ENCODE results near the gene NME5.
A peak's percentile ranks its signal among the peaks of the same experiment; 100 is the strongest.

The NME5 gene

DNA sequence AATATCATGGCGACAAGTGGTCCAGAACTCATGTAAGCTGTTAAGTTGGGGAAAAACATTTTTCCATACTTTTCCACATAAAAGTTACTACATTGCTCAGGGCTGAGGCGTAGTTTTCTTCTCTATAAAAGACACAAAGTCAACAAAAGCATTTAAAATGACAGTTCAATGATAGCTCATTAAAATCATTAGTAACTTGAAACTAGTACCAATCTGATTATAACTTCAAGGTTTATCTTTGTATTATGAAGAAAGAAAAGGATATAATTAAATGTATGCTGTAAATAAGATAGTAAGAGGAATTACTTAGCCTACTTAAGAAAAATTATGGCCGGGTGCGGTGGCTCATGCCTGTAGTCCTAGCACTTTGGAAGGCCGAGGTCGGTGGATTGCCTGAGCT lies 9.9 kb downstream of the NME5 start:
- no peak for DNase-seq

DNA sequence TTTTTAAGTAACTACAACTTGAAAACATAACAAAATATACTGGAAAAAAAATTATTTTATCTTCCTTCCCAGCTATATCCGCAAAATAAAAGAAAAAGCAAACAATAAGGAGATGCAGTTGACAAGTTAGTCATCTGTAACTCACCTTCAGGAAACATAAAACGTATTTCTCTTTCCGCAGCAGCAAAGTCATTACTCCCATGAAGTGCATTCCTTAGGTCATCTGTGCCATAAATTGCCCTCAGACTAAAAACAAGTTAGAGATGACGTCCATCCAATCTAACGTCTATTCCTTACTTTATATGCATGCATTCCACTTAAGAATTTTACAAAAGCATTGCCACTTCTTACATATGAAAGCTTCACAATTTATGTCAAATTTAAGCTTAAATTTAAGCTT lies 10.9 kb downstream of the NME5 start:
- DNase-seq = no peak

DNA sequence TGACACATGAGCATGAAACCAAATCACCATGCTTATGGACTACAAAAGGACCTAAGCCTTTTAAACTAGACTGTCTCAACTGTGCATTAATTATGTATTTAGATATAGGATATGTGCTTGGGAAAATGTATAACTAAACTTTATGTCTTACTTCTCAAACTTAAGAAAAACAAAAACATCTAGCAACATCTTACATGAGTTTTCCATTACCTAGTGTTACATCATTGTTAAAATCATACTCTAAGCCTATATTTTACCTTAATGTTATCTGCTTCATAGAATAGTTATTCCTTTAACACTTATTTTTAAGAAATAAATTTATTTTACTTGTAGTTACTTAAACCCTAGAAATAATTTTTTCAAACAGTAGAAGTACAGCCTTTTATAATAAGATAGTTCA lies 24.0 kb downstream of the NME5 start:
- DNase-seq = no peak

DNA sequence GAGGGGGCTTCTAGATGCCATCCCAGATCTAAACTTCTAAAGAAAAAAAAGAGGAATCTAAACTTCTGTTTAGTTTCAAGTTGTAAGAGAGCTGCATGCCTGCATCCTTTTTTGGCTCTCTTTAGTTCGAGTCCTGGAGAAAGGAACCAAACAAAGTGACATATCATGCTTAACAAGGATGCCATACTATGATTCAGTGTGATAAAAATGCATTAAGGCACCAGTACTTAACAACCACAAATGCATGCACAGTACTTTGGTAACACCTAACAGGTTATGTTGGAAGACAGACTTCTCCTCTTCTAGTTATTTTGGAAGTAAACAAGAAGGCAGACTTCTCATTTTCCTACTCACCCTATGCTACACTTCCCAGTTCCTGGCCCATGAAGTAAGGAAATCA lies 27.3 kb downstream of the NME5 start:
- DNase-seq = peak; percentile 10

DNA sequence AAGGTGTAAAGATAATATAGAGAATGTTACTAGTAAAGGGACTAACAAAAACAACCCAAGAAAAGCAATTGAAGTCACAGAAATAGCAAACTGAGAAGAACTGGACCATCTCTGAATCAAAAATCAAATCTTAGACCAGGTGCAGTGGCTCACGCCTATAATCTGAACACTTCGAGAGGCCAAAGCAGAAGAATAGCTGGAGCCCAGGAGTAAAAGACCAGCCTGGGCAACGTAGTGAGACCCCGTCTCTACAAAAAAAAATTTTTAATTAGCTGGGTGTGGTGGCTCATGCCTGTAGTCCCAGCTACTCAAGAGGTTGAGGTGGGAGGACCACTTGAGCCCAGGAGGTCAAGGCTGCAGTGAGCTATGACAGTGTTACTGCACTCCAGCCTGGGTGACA lies 28.0 kb downstream of the NME5 start:
- DNase-seq = no peak

DNA sequence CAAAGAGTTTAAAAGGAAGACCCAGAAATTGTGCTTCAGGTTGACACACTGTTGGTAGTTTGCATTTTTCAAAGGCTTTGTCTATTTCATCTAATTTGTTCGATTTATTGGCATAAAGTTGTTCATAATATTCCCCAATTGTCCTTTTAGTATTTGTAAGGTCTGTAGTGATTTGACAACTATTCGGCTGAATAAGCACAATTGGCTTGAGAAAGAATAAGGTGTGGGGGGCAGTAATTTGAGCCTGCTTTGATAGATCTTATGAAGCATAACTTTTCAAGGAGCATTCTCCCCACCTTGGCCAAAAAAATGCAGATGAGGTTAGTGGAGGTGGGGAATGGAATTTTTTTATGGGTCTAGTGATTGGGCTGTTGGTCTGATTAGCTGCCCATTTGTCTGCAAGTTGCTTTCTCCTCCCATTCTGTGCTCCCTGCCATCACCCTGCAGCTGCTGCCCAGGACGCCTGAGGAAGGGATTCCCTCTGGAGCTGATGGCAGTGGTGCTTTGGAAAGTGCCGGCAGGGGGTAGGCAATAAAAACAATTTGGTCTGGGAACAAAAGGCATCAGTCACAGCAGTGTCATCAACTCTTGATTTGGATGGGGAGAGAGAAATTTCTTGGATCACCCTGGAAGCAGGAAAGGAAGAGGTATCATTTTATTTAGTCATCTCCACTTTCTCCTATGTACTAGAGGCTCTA lies 28.8 kb downstream of the NME5 start:
- no peak for DNase-seq

DNA sequence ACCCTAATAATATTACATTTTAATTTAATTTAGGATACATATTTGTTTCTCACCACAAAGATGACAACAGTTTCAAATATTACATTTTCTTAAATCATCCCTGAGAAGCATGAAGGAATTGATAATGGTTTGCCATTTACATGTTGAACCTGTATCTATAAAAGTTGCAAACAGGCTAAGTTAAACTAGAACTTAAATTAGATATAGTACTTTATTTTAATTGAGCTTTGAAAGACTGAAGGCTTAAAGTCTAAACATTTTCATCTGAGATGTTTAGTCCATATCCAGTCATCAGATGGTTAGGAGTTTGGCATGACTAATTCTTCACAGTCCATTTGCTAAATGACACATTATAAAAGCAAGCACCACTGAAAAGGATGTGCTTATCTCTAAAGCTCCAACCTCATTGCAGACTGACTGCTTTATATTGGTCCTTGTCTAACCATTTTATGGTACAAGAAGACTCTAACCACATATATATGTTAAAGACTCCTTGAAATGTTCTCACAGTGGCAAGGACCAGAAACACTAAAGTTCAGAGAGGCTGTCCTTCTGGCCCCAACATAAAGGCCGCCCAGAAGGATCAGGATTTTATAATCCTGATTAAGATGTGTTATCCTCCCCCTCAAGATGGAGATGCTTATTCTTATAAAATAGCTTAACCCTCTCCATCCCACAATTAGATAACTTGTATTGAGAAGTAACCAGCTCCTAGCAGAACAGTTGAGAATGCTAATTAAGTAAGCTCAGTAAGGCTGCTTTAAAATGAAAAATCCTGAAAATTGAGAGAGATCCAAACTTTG lies 29.6 kb downstream of the NME5 start:
- no peak for DNase-seq

DNA sequence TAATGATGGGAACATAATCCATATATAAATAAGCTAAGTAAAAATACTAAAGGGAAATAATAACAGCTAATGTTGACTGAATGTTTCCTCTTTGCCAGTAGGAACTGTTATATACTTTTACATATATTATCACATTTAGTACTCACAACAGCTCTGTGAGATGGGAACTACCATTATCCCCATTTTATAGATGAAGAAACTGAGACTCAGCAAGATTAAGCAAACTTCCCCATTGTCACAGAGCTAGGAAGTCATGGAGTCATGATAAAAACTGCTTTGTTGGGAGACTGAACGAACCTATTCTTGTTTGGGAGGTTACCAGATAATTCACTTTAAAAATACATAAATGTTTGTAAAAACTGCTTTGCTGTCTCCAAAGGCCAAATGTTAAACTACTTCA lies 32.0 kb downstream of the NME5 start:
- no peak for DNase-seq

DNA sequence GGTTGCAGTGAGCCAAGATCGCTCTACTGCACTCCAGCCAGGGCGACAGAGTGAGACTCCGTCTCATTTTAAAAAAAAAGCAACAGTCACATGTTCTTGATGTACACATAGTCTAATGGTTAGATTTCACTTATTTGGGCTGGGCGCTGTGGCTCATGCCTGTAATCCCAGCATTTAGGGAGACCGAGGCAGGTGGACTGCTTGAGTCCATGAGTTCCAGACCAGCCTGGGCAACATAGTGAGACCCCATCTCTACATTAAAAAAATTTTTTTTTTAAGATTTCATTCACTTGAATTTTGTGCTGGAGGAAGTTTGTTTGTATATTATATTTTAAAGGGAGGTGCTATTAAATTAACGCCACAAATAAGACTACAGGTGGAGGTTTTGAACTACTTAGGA lies 33.5 kb downstream of the NME5 start:
- no peak for DNase-seq

DNA sequence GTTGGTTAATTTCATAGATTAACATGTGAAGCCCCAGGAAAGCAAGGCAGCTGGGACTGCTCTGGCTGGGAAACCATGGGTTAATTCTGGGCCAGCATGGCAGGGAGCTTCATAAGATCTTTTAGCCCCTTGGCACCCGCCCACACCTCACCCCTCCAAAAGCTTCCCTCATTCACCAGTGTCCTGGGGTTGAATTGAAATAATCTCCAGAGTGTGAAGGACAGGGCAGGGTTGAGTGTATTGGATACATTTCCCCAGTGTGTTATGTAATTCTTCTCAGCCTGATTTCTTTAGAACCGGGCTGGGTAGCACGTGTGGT lies 36.0 kb downstream of the NME5 start:
- no peak for DNase-seq

DNA sequence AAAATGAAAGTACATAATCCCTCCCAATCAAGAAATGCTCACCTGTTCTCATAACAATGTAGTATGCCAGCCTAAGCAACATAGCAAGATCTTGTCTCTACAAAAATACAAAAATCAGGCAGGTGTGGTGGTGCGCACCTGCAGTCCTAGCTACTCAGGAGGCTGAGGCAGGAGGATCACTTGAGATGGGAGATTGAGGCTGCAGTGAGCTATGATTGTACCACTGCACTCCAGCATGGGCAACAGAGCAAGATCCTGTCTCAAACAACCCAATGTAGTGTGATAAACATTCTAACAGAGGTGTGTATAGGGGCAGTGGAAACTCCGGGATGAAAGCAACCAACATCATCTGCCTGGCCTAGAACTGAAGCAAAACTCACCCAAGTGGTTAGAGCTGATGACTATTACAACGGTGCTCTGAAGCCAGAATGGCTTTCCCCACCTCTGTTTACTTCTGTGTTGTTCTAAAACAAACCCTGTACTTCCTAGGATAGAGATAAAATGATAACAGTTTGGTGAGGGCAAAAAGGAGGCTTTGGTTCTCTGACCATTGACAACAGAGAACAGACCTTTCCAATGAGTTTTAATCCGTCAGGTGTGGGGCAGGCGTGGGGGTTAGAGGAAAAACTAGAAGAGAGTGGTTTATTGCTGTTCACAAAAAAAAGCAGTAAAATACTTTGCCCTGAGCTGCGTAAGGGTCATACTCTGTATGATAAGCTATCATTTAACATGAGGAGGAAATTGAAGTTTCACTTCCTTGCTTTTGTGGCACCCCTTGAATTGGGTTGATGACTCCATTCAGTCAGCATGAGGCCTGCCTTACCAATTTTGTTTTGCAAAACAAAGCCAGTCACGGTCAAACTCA lies 36.5 kb downstream of the NME5 start:
- no peak for DNase-seq

DNA sequence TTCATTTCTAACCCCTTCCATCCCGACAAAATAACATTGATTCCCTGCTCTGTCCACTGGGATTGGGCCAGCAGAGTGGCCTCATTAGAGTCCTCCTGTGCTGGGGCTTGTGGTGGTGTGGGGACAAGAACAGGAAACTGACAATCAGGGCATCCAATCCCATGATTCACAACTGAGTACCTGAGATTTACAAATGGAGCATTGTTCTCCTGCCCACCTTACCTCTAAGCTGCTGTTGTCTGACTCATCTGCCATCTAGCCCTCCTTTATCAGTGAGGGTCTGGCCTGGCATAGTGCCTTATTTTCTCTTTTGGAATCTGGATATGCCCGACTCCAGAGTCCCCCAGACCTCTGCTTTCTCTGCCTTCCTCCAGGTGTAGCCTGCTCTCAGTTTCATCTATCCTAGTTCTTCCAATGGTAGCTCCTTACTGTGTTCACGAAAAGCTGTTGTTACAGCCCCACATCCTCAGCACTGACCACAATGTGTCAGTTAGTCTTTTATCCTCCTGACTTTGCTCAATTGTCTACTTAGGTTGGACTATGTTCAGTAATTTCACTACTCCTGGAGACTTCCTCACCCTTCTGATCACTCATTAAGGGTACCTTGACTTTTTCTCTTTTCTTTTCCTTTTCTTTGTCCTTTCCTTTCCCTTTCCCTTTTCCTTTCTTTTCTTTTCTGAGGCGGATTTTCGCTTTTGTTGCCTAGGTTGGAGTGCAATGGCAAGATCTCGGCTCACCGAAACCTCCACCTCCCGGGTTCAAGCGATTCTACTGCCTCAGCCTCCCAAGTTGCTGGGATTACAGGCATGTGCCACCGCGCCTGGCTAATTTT lies 42.0 kb downstream of the NME5 start:
- DNase-seq = no peak

DNA sequence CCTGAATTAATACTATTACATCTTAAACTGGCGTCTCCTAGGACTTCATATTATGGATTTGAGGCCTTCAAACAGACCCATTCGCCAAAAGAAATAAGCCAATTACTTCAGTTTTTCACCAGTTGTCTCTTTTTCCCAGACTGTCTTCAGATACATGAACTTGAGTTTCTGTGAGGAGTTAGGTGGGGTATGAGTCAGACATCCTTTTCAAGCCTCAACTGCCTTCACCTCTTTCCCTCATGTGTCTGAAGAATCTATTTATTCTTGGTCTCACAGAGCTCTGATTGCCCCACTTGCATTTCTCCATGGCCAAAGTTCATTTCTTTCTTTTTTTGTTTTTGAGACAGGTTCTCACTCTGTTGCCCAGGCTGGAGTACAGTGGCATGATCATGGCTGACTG lies 42.9 kb downstream of the NME5 start:
- DNase-seq = no peak

DNA sequence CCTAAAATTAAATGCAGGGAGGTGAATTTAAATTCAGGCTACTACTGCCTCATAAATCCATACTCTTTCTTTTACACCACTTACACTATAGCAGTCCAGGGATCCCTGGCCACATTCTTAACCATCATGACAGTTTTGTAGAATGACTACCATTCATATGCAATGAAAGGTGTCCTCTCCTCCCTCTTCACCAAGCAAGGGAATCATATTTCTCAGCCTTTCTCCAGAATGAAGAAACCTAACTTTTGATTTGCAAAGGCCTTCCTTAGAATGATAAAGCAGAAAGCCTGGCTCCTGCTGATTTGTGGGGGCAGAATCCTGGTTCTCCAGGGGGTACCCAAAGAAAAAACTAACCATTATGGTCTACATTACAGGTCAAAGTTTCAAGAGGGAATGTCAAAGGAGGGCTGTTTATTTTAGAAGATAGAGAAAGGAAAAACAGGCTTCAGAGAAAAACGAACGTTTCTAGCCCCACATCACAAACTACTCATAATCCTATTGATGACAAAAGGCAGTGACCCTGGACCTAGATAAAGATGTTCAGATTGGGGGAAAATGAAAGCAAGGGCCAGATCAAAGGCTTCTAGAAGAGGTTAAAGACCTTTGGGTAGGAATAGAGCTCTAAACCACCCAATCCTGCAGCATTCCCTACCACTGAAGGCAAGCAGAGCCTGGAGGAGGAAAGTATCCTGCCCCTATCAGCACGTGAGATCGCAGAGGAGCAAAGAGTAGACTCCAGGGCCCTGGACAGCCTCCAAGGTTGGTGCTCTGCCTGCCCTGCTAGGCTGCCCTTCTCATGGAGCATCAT lies 43.9 kb downstream of the NME5 start:
- DNase-seq = no peak

DNA sequence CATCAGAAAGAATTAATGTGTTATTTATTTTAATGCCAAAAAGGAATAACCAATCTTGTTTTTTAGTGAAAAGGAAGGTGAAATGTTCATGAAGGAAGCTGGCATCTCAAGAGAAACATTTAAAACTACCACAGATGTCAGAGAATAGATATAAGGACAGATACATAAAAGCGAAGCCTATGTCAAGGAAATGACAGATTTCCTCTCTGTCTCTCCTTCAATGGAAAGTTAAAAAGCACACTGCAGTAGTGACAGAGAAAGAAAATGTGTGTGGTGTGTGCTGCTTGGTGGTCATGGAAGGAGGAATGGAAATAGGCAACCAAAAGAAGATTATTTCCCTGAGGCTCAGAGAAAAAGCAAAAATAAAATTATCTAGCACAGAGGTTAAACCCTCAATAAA lies 46.2 kb downstream of the NME5 start:
- DNase-seq = no peak

DNA sequence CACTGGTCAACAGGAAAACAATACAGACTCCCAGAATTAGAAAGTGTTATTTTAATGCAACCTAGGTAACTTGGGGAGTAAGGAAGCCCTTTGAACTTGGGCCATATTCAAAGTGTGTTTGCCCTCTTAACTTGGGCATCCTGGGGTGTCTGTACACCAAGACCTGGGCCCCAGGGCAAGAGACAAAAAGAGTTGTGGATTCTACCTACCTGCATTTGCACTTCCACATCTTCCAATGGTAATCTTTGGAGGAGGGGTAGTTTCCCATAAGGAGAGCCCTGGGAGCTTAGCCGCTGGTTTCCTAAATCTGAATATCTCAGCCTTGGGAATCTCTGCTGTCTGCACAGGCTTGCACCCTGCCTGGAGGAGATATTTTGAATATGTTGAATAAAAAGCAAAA lies 46.9 kb downstream of the NME5 start:
- no peak for DNase-seq

DNA sequence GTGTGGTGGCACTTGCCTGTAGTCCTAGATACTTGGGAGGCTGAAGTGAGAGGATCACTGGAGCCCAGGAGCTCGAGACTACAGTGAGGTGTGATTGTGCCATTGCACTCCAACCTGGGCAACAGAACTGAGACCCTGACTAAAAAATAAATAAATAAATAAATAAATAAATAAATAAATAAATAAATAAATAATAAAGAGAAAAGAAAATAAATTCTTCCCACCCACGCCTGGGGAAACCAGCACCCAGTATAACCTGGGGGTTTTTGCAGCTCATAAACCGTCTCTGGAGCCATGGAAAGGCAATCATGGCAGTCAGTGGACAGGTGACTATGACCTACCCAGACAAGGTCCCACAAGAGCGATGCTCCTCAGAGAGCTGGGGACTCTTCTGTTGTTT lies 47.5 kb downstream of the NME5 start:
- DNase-seq = no peak

DNA sequence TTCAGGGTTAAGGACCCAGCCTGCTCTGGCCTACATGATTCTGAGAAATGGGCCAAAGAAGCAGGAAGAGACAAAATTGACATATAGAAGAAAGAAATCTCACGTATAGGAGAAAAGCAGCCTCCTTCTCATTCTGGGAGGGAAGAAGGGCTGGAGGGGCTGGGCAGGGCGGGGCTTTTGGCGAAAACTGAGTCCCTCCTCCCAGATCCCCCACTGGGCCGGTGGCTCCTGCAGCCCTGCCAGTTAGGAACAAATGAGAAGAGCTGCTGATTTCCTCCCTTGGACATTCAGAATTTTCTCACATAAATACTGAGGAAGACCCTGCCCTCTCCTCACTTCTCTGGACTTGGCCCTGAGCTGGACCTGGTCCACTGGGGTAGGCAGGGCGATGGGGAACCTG lies 55.5 kb downstream of the NME5 start, which contains the start of gene WNT8A:
Gene WNT8A, plus strand, starts transcription at position 332 of the 400 bp plus-strand sequence. CDS start 95 bp downstream, outside the sequence.
- no peak for DNase-seq

DNA sequence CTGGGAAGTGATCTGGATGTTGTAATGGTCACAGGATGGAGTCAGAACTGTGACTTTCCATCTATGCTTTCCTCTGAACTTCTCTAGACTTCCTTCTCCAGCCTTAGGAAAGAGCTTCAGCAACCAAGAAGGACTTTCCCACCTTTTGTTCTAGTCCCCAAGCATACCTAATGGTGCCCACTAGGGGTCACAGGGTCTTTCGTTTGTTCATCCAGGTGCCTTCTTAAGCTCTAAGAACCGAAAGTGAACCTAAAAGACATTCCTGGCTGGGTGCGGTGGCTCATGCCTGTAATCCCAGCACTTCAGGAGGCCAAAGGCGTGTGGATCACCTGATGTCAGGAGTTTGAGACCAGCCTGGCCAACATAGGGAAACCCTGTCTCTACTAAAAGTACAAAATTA lies 57.2 kb downstream of the NME5 start:
- DNase-seq = no peak

DNA sequence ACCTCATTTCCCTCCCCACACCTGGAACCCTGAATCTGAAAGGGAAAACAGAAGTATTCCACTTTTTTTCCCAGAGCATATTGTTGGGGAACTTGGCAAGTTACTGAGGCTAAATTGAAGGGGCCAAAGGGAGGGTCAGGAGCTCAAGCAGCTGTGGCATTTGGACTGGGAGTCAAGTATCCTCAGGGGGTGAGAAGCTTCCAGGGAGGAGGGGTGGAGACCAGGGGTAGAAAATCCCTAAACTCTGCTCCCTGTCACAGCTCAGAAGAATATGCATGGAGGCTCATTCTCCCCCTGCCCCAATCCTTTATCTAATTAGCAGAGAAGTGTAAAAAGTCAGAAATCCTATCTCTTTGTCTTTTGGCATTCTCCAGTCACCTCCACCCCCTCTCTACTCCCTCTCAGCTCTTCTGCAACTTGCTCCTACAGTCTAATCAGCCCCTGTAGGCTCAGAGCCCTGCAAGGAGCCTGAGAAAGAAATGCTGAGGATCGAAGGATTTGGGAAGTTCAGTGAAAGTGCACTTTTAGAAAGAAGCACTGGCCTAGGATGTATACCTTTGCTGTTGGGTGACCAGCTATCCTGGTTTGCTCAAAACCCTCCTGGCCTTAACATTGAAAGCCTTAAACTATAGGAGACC lies 61.1 kb downstream of the NME5 start:
- no peak for DNase-seq

DNA sequence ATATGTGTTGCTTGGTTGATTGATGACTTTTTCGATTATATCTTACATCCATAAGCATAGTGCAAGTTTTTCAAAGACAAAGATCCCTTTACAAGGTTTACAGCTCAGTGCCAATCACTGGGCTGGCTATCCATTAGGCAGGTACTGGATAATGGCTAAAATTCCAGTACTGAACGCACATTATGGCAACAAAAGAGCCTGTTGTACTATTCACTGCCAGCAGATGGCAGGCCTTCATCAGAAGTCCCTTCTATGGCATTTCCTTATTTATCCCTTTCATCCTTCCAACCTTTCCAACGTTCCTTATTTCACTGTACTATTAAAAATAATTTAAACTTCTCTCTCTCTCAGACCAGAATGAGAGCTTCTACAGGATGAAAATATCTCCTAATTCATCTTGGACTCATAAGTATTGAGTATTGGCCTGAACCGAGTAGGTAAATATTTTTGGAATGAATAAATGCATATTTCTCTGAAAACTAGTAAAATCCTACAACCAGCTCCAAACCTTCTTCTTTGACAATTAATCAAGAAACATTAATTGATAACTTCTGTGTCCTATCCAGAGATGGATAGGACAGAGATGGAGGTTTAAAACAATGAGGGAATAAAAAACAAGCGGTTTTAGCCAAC lies 62.0 kb downstream of the NME5 start:
- peak; percentile 56 for DNase-seq
